AG20443 (cell line): ENCODE measurements around the gene PPP2R3A.
"Not testable (repeated sequence)": the region's sequence is repeated elsewhere in the genome, so short reads cannot be mapped to it uniquely, and the experiment has no call there.

ENCODE experiments used
- DNase-seq: peaks from one replicate; pipeline ENCODE4 v3.0.0; 2012; ENCODE audit warnings: low spot score, mixed read lengths

The PPP2R3A gene

DNA sequence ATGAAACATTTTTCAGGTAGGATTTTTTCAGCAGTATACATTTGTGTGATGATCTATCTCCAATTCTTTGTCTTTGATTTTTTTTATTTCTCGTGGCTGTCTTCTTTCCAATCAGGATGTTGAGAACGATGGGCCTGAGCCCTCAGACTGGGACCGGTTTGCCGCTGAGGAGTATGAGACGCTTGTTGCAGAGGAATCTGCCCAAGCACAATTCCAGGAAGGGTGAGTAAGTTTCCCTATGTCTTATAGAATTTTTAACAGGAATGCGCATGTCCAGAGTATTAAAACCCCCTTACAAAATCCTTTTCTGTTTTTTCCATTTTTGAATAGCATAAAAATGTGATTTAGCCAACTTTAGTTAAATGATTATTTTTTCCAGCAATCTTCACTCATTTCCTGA lies 140.6 kb downstream of the PPP2R3A start:
- DNase-seq = no peak

DNA sequence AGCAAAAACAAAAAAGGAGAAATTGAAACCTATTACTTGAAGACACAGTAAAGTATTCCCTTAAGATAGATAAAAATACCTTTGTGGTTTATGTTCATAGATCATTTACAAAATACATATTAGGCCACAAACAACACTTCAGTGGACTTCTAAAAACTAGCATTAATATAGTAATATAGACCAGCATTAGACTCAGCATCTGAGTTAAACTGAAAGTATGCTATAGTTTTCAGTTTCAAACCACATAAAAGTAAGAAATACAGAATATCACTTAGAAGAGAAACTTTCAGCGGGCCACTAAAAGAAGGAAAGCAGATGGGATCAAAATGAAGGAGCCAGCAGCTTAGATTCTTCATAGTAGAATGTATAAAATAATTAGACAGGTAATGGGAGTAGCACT lies 144.0 kb downstream of the PPP2R3A start:
- DNase-seq = no peak

GRCh38 chr3:136110481-136110880 lies 145.0 kb downstream of the PPP2R3A start:
- DNase-seq = no peak

GRCh38 chr3:136114421-136114820 lies 148.9 kb downstream of the PPP2R3A start:
- DNase-seq = no peak

DNA sequence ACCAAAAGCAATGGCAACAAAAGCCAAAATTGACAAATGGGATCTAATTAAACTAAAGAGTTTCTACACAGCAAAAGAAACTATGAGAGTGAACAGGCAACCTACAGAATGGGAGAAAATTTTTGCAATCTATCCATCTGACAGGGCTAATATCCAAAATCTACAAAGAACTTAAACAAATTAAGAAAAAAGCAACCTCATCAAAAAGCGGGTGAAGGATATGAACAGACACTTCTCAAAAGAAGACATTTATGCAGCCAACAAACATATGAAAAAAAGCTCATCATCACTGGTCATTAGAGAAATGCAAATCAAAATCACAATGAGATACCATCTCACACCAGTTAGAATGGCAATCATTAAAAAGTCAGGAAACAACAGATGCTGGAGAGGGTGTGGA lies 153.8 kb downstream of the PPP2R3A start:
- not testable (repeated sequence) for DNase-seq

DNA sequence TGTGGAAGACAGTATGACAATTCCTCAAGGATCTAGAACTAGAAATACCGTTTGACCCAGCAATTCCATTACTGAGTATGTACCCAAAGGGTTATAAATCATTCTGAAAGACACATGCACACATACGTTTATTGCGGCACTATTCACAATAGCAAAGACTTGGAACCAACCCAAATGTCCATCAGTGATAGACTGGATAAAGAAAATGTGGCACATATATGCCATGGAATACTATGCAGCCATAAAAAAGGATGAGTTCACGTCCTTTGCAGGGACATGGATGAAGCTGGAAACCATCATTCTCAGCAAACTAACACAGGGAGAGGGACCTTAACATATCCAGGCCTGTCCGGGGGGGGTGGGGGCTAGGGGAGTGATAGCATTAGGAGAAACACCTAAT lies 154.3 kb downstream of the PPP2R3A start:
- not testable (repeated sequence) for DNase-seq

GRCh38 chr3:136120373-136121348 lies 155.1 kb downstream of the PPP2R3A start:
- DNase-seq = no peak

DNA sequence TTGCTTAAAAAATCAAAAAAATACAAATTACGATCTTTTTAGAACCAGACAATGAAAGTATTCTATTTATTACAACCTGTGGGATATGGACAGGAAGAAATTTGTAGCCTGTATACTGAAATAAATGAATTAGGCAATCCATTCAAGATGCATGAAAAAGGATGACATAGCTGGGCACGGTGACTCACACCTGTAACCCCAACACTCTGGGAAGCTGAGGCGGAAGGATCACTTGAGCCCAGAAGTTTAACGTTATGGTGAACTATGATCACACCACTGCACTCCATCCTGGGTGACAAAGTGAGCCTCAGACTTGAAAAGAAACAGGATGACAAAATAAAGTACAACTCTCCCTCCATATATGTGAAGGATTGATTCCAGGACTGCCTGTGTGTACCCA lies 156.5 kb downstream of the PPP2R3A start:
- no peak for DNase-seq

DNA sequence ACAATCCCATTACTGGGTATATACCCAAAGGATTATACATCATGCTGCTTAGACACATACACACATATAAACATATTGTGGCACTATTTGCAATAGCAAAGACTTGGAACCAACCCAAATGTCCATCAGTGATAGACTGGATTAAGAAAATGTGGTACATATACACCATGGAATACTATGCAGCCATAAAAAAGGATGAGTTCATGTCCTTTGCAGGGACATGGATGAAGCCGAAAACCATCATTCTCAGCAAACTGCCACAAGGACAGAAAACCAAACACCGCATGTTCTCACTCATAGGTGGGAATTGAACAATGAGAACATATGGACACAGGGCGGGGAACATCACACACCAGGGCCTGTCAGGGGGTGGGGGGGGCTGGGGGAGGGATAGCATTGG lies 166.1 kb downstream of the PPP2R3A start:
- not testable (repeated sequence) for DNase-seq

DNA sequence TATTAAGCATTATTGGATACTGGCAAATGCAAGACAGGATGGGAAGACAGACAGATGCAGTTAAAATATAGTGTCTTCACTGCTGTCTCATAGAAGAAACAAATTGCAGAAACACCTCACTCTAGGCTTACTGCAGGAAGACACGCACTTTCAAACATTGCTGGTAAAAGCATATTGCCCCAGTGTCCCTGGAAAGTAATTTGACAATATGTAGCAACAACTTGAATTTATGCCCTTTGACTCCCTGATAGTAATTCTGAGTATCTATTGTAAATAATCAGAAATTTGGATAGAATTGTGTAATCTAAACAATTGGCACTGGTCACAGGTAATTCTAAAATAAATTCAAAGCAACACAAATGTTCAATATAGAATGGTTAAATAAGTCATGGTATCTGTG lies 168.6 kb downstream of the PPP2R3A start:
- no peak for DNase-seq

DNA sequence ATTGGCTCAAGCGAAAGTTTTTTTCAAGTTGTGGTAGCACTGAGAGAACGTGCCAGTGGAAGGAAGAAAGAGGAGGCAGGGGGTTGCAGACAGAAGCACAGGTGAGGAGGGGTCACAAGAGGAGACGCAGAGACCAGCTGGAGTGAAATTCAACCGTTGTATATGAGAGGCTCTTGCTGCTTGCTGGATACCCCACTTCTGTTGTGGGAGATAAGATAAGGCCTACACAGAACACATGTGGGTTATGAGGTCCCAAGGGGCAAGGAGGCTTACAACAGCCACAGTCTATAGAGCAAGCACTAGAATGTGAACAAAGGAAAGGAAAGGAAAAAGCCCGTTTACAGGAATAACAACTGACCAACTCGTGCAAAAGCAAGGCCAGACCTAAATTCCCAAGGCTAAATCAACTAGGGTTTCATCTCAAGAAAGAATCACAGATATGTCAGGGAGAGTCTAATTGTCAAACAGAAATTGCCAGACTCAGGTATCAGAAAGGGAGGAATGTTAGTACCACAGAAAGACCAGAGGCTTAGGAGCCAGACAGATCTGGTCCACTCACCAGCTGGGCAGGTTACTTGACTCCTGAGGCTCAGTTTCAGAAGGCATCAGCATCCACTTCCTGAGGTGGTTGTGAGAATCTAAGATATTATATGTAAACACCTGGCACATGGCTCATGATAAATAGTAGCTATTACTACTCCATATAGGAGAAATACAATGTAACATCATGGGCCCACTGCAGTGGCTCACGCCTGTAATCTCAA lies 169.7 kb downstream of the PPP2R3A start:
- DNase-seq = no peak

- DNase-seq = no peak
Measured at GRCh38 chr3:136136454-136136853, 170.9 kb downstream of the PPP2R3A start.

DNA sequence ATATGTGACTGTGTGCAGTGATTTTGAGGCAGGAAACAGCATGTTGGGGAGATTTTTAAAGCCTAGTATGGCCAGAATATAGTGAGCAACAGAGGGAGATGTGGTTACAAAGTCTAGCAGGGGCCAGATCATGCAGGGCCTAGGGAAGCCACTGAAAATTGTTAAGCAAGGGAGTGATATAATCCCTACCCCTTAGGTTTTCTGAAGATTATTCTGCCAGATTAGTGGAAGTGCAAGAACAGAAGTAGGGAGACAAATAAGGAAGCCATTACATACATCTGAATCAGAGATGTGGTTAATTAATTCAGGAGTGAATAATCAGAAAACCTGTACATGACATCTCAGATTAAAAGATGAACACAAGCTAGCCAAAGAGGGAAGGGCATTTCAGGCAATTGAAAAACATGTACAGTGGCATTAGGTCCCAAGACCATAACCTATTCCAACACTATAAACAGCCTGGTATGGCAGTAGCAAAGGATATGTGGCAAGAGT lies 175.8 kb downstream of the PPP2R3A start:
- DNase-seq = no peak

- DNase-seq = no peak
Measured at GRCh38 chr3:136141891-136142290, 176.4 kb downstream of the PPP2R3A start.

DNA sequence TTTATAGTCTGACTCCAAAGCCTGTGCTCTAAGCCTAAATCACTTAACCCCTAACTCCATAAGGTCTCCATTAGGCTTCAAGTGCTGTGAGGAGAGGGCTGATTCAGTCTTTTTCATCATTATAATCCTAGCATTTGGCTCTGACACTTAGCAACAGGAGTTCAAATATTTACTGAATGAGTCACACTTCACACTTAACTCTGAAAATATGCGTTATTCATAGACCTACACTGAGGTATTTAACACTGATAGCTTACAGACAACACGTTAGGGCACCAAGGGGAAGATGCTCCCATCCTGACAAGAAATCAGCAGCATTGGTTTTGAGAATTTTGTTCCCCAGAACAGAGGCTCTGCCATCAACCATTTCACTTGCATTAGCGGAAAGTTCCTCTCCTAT lies 177.1 kb downstream of the PPP2R3A start:
- DNase-seq = peak; percentile 76

GRCh38 chr3:136144397-136144796 lies 178.9 kb downstream of the PPP2R3A start:
- DNase-seq = not testable (repeated sequence)

DNA sequence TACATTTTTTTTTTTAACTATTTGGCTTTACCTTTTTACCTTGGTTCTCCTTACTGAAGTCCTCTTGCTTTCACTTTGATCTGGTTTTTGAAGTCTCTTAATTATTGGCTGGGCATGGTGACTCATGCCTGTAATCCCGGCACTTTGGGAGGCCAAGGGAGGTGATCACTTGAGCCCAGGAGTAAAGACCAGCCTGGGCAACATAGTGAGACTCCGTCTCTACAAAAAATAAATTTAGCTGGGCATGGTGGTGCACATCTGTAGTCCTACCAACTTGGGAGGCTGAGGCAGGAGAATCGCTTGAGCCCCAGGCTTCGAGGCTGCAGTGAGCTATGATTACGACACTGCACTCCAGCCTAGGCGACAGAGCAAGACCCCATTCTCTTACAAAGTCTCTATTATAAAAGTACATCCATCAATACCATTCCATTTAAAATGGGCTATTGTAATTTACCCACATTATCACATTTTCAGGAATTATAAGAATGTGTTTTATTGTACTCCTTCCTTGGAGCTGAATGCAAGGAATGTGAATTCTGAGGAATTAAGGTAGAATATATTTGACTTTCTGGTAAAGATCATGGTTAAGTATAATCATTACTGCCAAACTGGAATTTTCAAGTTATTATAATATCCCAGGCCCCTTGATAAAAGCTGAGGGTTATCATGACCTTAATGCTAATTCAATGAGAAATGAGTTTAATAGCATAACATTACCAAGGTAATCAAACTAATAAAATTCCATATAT lies 181.6 kb downstream of the PPP2R3A start:
- DNase-seq = no peak

DNA sequence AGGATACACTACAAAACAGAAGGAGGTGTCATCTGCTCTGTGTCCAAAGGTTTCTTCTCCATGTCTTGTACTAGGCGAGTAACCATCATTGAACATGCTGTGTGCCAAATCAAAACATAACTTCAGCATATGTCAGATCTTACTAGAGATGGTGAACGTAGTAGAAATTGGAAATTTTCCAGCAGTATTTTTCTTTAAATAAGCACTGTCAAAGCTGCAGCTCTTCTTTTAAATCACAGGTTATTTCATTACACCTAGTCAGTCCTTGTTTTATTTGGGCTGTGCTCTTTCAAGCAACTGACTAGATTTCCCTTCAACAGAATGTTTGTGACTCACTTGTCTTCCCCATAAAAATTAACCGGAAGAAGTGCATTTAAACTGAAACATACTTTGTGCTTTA lies 184.1 kb downstream of the PPP2R3A start:
- no peak for DNase-seq

DNA sequence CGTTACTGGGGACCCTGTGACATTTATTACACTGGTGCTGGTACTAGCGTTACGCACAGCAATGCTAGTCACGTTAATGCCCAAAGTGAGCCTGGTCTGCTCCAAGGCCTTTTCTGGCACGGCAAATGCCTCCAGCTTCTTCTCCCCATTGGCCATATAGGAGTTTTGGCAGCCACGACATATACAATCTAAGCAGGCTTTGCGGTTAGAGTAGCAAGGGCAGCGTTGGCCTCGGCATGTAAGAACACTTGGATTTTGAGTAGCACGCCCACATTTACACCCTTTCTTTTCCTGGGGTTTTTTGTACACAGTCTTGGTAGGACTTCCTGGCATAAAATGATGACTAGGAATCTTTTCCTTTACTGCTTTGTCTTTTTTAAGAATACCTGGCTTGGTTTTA lies 185.7 kb downstream of the PPP2R3A start:
- DNase-seq = no peak

- no peak for DNase-seq
Measured at GRCh38 chr3:136152176-136152843, 186.8 kb downstream of the PPP2R3A start.

- no peak for DNase-seq
Measured at GRCh38 chr3:136152963-136153362, 187.4 kb downstream of the PPP2R3A start.

- no peak for DNase-seq
Measured at GRCh38 chr3:136161516-136161915, 196.0 kb downstream of the PPP2R3A start.
